ENCODE data around the gene CNPY4.

DNA sequence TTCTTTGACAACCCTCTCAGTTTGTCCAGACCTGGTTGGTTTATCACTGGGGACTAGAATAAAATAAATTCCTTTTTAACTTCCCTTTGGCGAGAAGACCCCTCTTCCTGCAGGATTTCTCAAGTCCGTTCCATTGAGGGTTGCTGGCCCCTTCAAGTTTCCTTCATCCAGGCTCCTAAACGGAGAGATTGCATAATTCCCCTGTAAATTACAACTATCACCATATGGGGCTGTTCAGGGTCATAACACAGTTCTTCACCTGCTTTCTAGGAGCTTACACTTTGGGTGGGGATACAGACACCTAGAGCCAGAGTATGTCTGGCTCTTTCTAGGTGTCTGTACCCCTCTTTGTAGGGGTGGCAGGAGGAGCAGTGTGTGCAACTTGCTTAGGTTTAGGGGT lies 33.9 kb upstream of the CNPY4 start:
- TF ChIP-seq CTCF (IDR thresholded peaks at IDR 0.05; ENCODE audit: borderline replicate concordance, extremely low read depth, low read length, poor library complexity, severe bottlenecking) (no peak), EZH2 (IDR thresholded peaks at IDR 0.05; ENCODE audit: borderline replicate concordance, low read depth, low read length, severe bottlenecking) (no peak)

Measured in DND-41 (cell line).